ENCODE results near the gene NDUFS8.

DNA sequence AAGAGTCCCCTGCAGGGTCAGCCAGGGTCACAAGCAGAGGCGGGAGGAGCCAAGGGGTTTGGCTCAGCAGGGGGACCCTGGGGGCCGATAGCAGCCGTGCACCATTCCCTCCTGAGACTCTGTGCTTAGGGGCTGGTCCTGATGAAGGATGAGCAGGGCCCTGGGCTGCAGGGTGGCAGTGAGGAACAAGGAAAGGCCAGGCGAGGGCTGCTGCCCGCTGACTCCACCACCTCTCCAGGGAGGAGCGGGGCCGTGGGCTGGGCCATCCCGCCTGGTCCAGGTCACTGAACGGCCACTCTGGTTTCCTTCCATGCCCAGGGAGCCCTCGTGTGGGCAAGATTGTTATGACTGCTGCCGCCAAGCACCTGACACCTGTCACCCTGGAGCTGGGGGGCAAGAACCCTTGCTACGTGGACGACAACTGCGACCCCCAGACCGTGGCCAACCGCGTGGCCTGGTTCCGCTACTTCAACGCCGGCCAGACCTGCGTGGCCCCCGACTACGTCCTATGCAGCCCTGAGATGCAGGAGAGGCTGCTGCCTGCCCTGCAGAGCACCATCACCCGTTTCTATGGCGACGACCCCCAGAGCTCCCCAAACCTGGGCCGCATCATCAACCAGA, 9.2 kb upstream of the NDUFS8 start:
- TF ChIP-seq, protein P1, sequence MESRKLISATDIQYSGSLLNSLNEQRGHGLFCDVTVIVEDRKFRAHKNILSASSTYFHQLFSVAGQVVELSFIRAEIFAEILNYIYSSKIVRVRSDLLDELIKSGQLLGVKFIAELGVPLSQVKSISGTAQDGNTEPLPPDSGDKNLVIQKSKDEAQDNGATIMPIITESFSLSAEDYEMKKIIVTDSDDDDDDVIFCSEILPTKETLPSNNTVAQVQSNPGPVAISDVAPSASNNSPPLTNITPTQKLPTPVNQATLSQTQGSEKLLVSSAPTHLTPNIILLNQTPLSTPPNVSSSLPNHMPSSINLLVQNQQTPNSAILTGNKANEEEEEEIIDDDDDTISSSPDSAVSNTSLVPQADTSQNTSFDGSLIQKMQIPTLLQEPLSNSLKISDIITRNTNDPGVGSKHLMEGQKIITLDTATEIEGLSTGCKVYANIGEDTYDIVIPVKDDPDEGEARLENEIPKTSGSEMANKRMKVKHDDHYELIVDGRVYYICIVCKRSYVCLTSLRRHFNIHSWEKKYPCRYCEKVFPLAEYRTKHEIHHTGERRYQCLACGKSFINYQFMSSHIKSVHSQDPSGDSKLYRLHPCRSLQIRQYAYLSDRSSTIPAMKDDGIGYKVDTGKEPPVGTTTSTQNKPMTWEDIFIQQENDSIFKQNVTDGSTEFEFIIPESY (IDR thresholded peaks at IDR 0.05) = no peak
- TF ChIP-seq, protein P2, sequence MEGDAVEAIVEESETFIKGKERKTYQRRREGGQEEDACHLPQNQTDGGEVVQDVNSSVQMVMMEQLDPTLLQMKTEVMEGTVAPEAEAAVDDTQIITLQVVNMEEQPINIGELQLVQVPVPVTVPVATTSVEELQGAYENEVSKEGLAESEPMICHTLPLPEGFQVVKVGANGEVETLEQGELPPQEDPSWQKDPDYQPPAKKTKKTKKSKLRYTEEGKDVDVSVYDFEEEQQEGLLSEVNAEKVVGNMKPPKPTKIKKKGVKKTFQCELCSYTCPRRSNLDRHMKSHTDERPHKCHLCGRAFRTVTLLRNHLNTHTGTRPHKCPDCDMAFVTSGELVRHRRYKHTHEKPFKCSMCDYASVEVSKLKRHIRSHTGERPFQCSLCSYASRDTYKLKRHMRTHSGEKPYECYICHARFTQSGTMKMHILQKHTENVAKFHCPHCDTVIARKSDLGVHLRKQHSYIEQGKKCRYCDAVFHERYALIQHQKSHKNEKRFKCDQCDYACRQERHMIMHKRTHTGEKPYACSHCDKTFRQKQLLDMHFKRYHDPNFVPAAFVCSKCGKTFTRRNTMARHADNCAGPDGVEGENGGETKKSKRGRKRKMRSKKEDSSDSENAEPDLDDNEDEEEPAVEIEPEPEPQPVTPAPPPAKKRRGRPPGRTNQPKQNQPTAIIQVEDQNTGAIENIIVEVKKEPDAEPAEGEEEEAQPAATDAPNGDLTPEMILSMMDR (IDR thresholded peaks at IDR 0.05; ENCODE audit: low read depth, low read length, missing input control) = peak; percentile 48
- TF ChIP-seq, protein P3, sequence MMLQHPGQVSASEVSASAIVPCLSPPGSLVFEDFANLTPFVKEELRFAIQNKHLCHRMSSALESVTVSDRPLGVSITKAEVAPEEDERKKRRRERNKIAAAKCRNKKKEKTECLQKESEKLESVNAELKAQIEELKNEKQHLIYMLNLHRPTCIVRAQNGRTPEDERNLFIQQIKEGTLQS (IDR thresholded peaks at IDR 0.05) = no peak
- TF ChIP-seq FOXA1 (IDR thresholded peaks at IDR 0.05) = no peak
- TF ChIP-seq, protein P4, sequence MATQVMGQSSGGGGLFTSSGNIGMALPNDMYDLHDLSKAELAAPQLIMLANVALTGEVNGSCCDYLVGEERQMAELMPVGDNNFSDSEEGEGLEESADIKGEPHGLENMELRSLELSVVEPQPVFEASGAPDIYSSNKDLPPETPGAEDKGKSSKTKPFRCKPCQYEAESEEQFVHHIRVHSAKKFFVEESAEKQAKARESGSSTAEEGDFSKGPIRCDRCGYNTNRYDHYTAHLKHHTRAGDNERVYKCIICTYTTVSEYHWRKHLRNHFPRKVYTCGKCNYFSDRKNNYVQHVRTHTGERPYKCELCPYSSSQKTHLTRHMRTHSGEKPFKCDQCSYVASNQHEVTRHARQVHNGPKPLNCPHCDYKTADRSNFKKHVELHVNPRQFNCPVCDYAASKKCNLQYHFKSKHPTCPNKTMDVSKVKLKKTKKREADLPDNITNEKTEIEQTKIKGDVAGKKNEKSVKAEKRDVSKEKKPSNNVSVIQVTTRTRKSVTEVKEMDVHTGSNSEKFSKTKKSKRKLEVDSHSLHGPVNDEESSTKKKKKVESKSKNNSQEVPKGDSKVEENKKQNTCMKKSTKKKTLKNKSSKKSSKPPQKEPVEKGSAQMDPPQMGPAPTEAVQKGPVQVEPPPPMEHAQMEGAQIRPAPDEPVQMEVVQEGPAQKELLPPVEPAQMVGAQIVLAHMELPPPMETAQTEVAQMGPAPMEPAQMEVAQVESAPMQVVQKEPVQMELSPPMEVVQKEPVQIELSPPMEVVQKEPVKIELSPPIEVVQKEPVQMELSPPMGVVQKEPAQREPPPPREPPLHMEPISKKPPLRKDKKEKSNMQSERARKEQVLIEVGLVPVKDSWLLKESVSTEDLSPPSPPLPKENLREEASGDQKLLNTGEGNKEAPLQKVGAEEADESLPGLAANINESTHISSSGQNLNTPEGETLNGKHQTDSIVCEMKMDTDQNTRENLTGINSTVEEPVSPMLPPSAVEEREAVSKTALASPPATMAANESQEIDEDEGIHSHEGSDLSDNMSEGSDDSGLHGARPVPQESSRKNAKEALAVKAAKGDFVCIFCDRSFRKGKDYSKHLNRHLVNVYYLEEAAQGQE (IDR thresholded peaks at IDR 0.05) = no peak
- no peak for TF ChIP-seq EGR1 (IDR thresholded peaks at IDR 0.05; ENCODE audit: low read depth in 2 of 2)
- no peak for TF ChIP-seq NR2F2 (IDR thresholded peaks at IDR 0.05)

All from liver (tissue), 3 donors.